22Rv1 (cell line): Measurements from ENCODE around the gene CCDC137.

ENCODE experiments used
- H3K27ac ChIP-seq: fragments of 450-650 bp; 2 replicates; pipeline ENCODE4 v1.5.1; 2017
- CTCF ChIP-seq: fragments of 450-650 bp; IDR thresholded peaks from 2 replicates; pipeline ENCODE4 v1.5.1; 2017; ENCODE audit warnings: mild to moderate bottlenecking
- ZFX ChIP-seq: fragments of 450-650 bp; IDR thresholded peaks from 2 replicates; pipeline ENCODE4 v1.6.1; 2017; ENCODE audit warnings: antibody characterized with exemption, borderline replicate concordance

The CCDC137 gene

GRCh38 chr17:81696218-81696941 lies 29.8 kb downstream of the CCDC137 start:
- H3K27ac ChIP-seq = no peak overlapping the region
- TF ChIP-seq CTCF = no peak
- TF ChIP-seq ZFX = no peak

- H3K27ac ChIP-seq = no peak overlapping the region
These were observed 30.9 kb downstream of the CCDC137 start for GRCh38 chr17:81697261-81698044.

GRCh38 chr17:81700353-81701287 lies 34.1 kb downstream of the CCDC137 start:
- no peak for TF ChIP-seq CTCF
- H3K27ac ChIP-seq = peak overlapping the region; percentile 90; the same call in 1 of the 2 replicates

More at GRCh38 chr17:81697261-81698044, 30.9 kb downstream of the CCDC137 start:
- TF ChIP-seq ZFX (no peak), CTCF (no peak)

GRCh38 chr17:81701288-81702071 lies 34.9 kb downstream of the CCDC137 start:
- peak overlapping the region; percentile 90 for H3K27ac ChIP-seq
- TF ChIP-seq ZFX = no peak
- no peak for TF ChIP-seq CTCF

GRCh38 chr17:81702934-81703746 lies 36.6 kb downstream of the CCDC137 start, which contains the start of gene MRPL12:
Gene MRPL12, plus strand, starts transcription at chr17:81703367. Its CDS starts 135 bp downstream, at chr17:81703502.
- peak; percentile 16 for TF ChIP-seq CTCF
- no peak for TF ChIP-seq ZFX
- H3K27ac ChIP-seq = peak within 1 kb of the TSS; percentile 90
